ENCODE results near the gene SMARCA2. TPM values are rescaled to one million over a fixed set of nuclear protein-coding genes. Genes with fewer than 3 reads are reported as not detected.
A peak's percentile ranks its signal among the peaks of the same experiment; 100 is the strongest.

SMARCA2 gene
- total and polyA plus RNA-seq, 9 donors = 108 to 404 (median 199) TPM

DNA sequence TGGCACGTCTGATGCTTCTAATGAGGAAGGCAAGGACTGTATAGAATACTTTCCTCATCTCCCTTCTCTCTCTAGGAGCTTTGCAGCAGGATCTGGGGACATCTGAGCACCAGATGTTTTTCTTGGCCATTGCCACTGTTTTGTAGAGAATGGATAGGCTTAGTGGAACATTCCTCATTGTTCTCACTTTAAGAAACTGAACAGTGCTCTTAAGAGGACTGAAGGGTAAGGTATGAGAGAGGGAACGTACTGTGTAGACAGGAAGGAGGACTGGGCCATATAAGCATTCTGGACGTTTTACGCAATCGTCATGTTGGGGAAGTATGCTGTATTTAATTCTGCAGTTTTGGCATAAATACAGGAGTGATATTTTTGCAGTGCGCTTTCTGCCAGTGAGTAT lies 70.6 kb downstream of the SMARCA2 start:
- Histone ChIP-seq H3K36me3 (no peaks in the 10 kb centered on the region), H3K9me3 (no peaks in the 10 kb centered on the region), H3K4me3 (no peak overlapping the region), H3K27ac (no peak overlapping the region), H3K4me1 (ENCODE audit: insufficient read depth) (no peaks in the 10 kb centered on the region), H3K27me3 (no peaks in the 10 kb centered on the region)
- TF ChIP-seq EP300 (IDR thresholded peaks at IDR 0.05) = no peak
- TF ChIP-seq, protein P1, sequence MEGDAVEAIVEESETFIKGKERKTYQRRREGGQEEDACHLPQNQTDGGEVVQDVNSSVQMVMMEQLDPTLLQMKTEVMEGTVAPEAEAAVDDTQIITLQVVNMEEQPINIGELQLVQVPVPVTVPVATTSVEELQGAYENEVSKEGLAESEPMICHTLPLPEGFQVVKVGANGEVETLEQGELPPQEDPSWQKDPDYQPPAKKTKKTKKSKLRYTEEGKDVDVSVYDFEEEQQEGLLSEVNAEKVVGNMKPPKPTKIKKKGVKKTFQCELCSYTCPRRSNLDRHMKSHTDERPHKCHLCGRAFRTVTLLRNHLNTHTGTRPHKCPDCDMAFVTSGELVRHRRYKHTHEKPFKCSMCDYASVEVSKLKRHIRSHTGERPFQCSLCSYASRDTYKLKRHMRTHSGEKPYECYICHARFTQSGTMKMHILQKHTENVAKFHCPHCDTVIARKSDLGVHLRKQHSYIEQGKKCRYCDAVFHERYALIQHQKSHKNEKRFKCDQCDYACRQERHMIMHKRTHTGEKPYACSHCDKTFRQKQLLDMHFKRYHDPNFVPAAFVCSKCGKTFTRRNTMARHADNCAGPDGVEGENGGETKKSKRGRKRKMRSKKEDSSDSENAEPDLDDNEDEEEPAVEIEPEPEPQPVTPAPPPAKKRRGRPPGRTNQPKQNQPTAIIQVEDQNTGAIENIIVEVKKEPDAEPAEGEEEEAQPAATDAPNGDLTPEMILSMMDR (IDR thresholded peaks at IDR 0.05) = no peak
- TF ChIP-seq POLR2A (IDR thresholded peaks at IDR 0.05) = no peak
- intact Hi-C loops (cut with DNase I) = no loop called here
- DNase-seq = no peak
- 56 to 63% (median 63%) methylated on average over 6 of the region's 6 CpGs for WGBS, 3 donors

DNA sequence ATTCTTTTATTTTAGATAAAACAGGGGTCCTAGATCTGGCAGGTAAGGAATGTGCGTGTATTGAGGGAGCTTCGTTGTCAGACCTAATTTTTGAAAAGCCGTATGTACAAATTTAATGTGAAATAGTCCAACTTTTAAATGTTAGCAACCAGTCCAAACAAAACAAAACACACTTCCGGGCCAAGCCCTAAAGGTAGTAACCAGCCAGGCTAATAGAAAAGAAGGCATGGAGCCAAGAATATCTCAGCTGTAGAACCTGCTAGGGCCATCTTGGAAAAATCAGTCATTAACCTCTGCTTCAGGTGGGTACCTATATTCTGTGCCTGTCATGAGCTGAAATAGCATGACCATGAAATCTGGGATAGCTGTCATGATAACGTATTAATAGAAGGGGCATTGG lies 71.0 kb downstream of the SMARCA2 start:
- Histone ChIP-seq H3K36me3 (no peaks in the 10 kb centered on the region), H3K9me3 (no peaks in the 10 kb centered on the region), H3K4me3 (no peak overlapping the region), H3K4me1 (ENCODE audit: insufficient read depth) (no peaks in the 10 kb centered on the region), H3K27ac (no peak overlapping the region), H3K27me3 (no peaks in the 10 kb centered on the region)
- TF ChIP-seq, protein P1 (IDR thresholded peaks at IDR 0.05) = no peak
- no peak for DNase-seq
- 69 to 79% (median 77%) methylated on average over 5 of the region's 5 CpGs for WGBS, 3 donors
- intact Hi-C loops (cut with DNase I) = no loop called here

DNA sequence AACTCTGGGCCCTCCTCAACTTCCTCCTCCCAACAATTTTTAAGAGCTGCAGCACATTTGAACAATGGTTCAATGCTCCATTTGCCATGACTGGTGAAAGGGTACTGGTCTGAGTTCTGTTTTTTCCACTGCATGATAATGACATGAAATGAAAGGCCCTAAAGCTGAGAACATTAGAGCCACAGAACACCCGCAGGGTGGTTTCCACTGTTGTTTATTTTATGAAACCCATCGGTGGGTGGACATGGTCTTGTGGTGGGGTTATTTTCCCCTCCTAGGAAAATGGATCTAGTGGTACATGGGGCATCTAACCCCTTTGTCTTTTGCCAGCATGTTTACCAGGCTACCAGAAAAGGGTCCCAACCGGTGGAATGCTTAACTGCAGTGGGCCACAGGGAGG lies 71.8 kb downstream of the SMARCA2 start:
- intact Hi-C loops (cut with DNase I) = no loop called here

DNA sequence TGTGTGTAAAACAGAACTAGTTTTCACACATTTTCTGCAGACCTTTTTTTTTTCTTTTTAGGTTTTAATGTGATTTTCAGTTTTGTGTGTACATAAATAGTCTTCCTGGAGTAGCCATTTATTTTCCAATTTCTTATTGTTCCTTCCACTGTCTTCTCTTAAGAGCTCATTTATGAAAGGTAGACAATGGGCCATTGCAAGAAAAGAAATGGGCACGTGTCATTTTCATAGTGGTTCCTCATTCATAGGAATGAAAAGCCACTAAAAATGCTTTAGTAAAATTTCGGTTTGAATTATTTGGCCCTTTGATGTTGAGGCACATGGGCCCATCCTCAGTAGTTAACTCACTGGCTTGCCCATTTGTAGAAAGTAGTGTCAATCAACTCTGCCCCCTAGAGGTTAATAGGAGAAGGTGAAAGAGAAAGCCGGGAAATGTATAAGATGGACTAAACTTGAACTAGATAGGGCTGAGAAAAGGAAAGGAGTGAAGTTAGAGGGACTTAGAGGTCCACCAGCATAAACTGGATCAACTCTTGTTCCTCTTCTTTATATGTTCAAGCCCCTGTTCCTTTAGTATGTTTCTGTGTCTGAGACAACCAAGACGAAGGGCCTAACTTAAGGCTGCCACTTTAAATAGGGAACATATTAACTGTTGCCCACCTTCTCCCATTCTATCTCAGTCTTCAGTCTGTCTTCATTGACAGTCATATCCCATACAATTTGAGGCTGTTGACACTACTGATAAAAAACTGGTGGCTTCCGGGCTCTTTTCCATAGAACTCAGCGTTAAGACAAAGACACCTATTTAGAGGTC lies 72.6 kb downstream of the SMARCA2 start:
- Histone ChIP-seq H3K27ac (no peak overlapping the region), H3K4me1 (ENCODE audit: insufficient read depth) (no peaks in the 10 kb centered on the region), H3K4me3 (no peak overlapping the region), H3K9me3 (no peaks in the 10 kb centered on the region), H3K36me3 (no peaks in the 10 kb centered on the region), H3K27me3 (no peaks in the 10 kb centered on the region)
- no peak for DNase-seq
- intact Hi-C loops (cut with DNase I) = no loop called here
- 79 to 80% (median 80%) methylated on average over 6 of the region's 6 CpGs for WGBS, 3 donors
- TF ChIP-seq, protein P1 (IDR thresholded peaks at IDR 0.05) = peak in 2 of 3 donors; percentile 14 to 24
- TF ChIP-seq POLR2A (IDR thresholded peaks at IDR 0.05) (no peak), EP300 (IDR thresholded peaks at IDR 0.05) (no peak)

More for the DNA sequence above, 71.8 kb downstream of the SMARCA2 start:
- no peaks in the 10 kb centered on the region for H3K4me1 ChIP-seq (ENCODE audit: insufficient read depth)
- no peak for DNase-seq
- H3K4me3 ChIP-seq = no peak overlapping the region
- 89 to 95% (median 93%) methylated on average over 3 of the region's 3 CpGs for WGBS, 3 donors
- H3K9me3 ChIP-seq = no peaks in the 10 kb centered on the region
- no peaks in the 10 kb centered on the region for H3K27me3 ChIP-seq
- H3K36me3 ChIP-seq = no peaks in the 10 kb centered on the region
- no peak for TF ChIP-seq EP300 (IDR thresholded peaks at IDR 0.05)
- TF ChIP-seq POLR2A (IDR thresholded peaks at IDR 0.05) = no peak
- TF ChIP-seq, protein P1 (IDR thresholded peaks at IDR 0.05) = no peak
- H3K27ac ChIP-seq = no peak overlapping the region
